Astrocyte (in vitro differentiated cells and primary cell): ENCODE data around the gene PRKG1.

Experiments used
- EZH2 ChIP-seq: IDR thresholded peaks from 2 replicates; pipeline ENCODE4 v1.6.1; 2012; ENCODE audit warnings: mild to moderate bottlenecking, low read length, inconsistent platforms; ENCODE audit not compliant: insufficient read depth
- TF ChIP-seq, protein P1 (sequence below): IDR thresholded peaks from 2 replicates; pipeline ENCODE4 v1.5.1; 2011; ENCODE audit warnings: low read depth, mild to moderate bottlenecking, inconsistent platforms, low read length, moderate library complexity; ENCODE audit not compliant: insufficient read depth

DNA sequence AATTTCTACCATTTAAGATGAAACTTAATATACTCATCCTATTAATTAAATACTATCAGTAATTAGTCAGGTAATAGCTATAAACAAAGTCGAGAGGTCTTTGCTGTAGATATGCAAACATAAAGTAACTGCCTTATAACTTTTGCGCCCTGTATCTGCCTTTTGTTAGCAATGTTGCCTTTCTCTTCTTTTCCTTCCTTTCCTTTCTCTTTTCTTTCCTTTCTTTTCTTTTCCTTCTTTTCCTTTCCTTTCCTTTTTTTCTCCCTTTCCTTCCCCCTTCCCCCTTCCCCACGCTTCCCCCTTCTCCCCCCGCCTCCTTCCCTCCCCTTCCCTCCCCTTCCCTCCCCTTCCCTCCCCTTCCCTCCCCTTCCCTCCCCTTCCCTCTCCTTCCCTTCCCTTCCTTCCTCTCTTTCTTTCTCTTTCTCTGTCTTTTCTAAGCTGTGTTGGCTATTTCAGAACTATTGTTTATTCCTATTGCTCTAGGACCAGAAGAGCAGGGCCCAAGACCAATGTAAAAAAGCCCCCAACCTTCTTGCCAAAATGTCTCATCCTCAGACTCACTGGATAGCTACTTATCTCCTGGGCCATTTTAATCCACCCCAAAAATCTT lies 1174.5 kb downstream of the PRKG1 start:
- no peak for TF ChIP-seq EZH2
- TF ChIP-seq, protein P1, sequence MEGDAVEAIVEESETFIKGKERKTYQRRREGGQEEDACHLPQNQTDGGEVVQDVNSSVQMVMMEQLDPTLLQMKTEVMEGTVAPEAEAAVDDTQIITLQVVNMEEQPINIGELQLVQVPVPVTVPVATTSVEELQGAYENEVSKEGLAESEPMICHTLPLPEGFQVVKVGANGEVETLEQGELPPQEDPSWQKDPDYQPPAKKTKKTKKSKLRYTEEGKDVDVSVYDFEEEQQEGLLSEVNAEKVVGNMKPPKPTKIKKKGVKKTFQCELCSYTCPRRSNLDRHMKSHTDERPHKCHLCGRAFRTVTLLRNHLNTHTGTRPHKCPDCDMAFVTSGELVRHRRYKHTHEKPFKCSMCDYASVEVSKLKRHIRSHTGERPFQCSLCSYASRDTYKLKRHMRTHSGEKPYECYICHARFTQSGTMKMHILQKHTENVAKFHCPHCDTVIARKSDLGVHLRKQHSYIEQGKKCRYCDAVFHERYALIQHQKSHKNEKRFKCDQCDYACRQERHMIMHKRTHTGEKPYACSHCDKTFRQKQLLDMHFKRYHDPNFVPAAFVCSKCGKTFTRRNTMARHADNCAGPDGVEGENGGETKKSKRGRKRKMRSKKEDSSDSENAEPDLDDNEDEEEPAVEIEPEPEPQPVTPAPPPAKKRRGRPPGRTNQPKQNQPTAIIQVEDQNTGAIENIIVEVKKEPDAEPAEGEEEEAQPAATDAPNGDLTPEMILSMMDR: no peak
